ENCODE data around the gene RLN2. TPM values are rescaled to one million over a fixed set of nuclear protein-coding genes. Genes with fewer than 3 reads are reported as not detected.

Gene RLN2
- total RNA-seq, 1 experiment from 2014 or later, result 3.7 TPM

GRCh38 chr9:5269249-5269715 lies 35.2 kb downstream of the RLN2 start:
- WGBS (ENCODE audit: extremely low coverage, insufficient read length, low lambda C conversion rate), result no CpG with 5 or more reads among the region's 6 CpGs
- H3K79me1 ChIP-seq (ENCODE audit: insufficient read depth, low read depth, low read length, poor library complexity, severe bottlenecking), result no peaks in the 10 kb centered on the region
- H2BK15ac ChIP-seq (ENCODE audit: low read depth, low read length), result no peak overlapping the region
- H2AFZ ChIP-seq (ENCODE audit: low read length), result no peak overlapping the region
- H3T11ph ChIP-seq (ENCODE audit: low read length), result no peak overlapping the region
- H2AK5ac ChIP-seq (ENCODE audit: insufficient read length, low read length), result no peak overlapping the region
- H4K8ac ChIP-seq (replicated peaks; ENCODE audit: insufficient read length, low read depth, low read length), result no peak overlapping the region
- Mint-ChIP-seq H3K36me3 (ENCODE audit: insufficient read depth in 1 of 3, low read depth in 3 of 3) (no peaks in the 10 kb centered on the region; a peak in 1 of 7 replicates), H3K4me1 (peaks cover 13 to 20% of the 10 kb centered on the region in 2 experiments), H3K4me3 (peak overlapping the region in 1 of 2 experiments; percentile 21; a peak in 1 of 5 replicates), H3K27ac (peak overlapping the region; percentile 19 to 94 (median 87); a peak in 4 of 7 replicates), H3K27me3 (ENCODE audit: low read depth) (peaks cover 2% of the 10 kb centered on the region; the same call in 1 of the 2 replicates), H3K9me3 (no peaks in the 10 kb centered on the region)
- no peaks in the 10 kb centered on the region for H3K23me2 ChIP-seq (ENCODE audit: insufficient read length, low read depth, low read length, poor library complexity, severe bottlenecking)
- H3K27me3 ChIP-seq (ENCODE audit: insufficient read depth, low read length), result no peaks in the 10 kb centered on the region
- H3K4ac ChIP-seq (ENCODE audit: low read depth, low read length), result no peak overlapping the region
- DNase-seq, result no peak
- no peak overlapping the region for H2BK12ac ChIP-seq (ENCODE audit: insufficient read length, low read depth, low read length)
- H3K56ac ChIP-seq (ENCODE audit: insufficient read length, low read depth, low read length), result no peak overlapping the region
- no peak overlapping the region for H3K18ac ChIP-seq (ENCODE audit: insufficient read length, low read depth, low read length)
- no peak overlapping the region for H4K91ac ChIP-seq (ENCODE audit: insufficient read length, low read depth, low read length)
- H3K27ac ChIP-seq (ENCODE audit: insufficient read length, low read depth, low read length), result peak overlapping the region; percentile 2
- no peak overlapping the region for H2BK5ac ChIP-seq (ENCODE audit: insufficient read length, low read length)
- peak overlapping the region; percentile 24 for H3K4me2 ChIP-seq (ENCODE audit: insufficient read depth, insufficient read length, low read length)
- H2BK120ac ChIP-seq (ENCODE audit: low read depth, low read length, poor library complexity, severe bottlenecking), result no peak overlapping the region
- no peak overlapping the region for H3K9ac ChIP-seq (ENCODE audit: extremely low read depth, insufficient read length, low read length)
- no peak overlapping the region for H3K23ac ChIP-seq (ENCODE audit: insufficient read length, low read depth, low read length)
- no peak overlapping the region for H4K5ac ChIP-seq (ENCODE audit: insufficient read length, low read depth, low read length)
- no peak overlapping the region for H3K14ac ChIP-seq (ENCODE audit: insufficient read depth, low read length)
- H4K20me1 ChIP-seq (ENCODE audit: control insufficient read depth, insufficient read depth, insufficient read length), result no peaks in the 10 kb centered on the region
- H3K79me2 ChIP-seq (ENCODE audit: insufficient read depth, low read length), result no peaks in the 10 kb centered on the region
- no peak for TF ChIP-seq CTCF (conservative IDR thresholded peaks at IDR 0.05)
- H2BK20ac ChIP-seq (ENCODE audit: low read depth, low read length, poor library complexity, severe bottlenecking), result no peak overlapping the region
- no peaks in the 10 kb centered on the region for H3K9me3 ChIP-seq (ENCODE audit: control insufficient read depth, low read depth, low read length)
- peaks cover 4% of the 10 kb centered on the region; the same call in 1 of the 2 replicates for H3K4me1 ChIP-seq (ENCODE audit: insufficient read depth, low read length)
